Type B pancreatic cell (in vitro differentiated cells): ENCODE results near the gene LRMDA. TPM values are rescaled to one million over a fixed set of nuclear protein-coding genes. Genes with fewer than 3 reads are reported as not detected.

Experiments
- DNase-seq: peaks from one replicate; pipeline ENCODE4 v3.0.0; 2021; ENCODE audit warnings: mixed read lengths; ENCODE audit not compliant: unreplicated experiment; ENCODE audit errors: extremely low spot score
- H3K27ac Mint-ChIP-seq: 2 replicates; pipeline ENCODE4 v1.8.0; 2021; ENCODE audit warnings: mild to moderate bottlenecking, mixed read lengths
- H3K27me3 Mint-ChIP-seq: 2 replicates; pipeline ENCODE4 v1.8.0; 2021; ENCODE audit warnings: mixed read lengths
- H3K36me3 Mint-ChIP-seq: 2 replicates; pipeline ENCODE4 v1.8.0; 2021; ENCODE audit warnings: mixed read lengths
- H3K4me1 Mint-ChIP-seq: one replicate; pipeline ENCODE4 v1.8.0; 2021; ENCODE audit warnings: mixed read lengths; ENCODE audit not compliant: unreplicated experiment
- H3K4me3 Mint-ChIP-seq: 2 replicates; pipeline ENCODE4 v1.8.0; 2021; ENCODE audit warnings: mild to moderate bottlenecking, mixed read lengths
- H3K9me3 Mint-ChIP-seq: 2 replicates; pipeline ENCODE4 v1.8.0; 2021; ENCODE audit warnings: mixed read lengths
- CTCF ChIP-seq: fragments of 200-600 bp; sonication (generic); conservative IDR thresholded peaks from 2 replicates; pipeline ENCODE4 v1.5.0; 2021; ENCODE audit warnings: antibody characterized with exemption, mild to moderate bottlenecking
- total RNA-seq: library from RNA; stranded (reverse); gene quantifications from 2 replicates; pipeline ENCODE4 v1.2.1, GENCODE V29; 2021; ENCODE audit warnings: low replicate concordance

LRMDA gene
- total RNA-seq, 1 donor from 2014 or later: 2.0 TPM

DNA sequence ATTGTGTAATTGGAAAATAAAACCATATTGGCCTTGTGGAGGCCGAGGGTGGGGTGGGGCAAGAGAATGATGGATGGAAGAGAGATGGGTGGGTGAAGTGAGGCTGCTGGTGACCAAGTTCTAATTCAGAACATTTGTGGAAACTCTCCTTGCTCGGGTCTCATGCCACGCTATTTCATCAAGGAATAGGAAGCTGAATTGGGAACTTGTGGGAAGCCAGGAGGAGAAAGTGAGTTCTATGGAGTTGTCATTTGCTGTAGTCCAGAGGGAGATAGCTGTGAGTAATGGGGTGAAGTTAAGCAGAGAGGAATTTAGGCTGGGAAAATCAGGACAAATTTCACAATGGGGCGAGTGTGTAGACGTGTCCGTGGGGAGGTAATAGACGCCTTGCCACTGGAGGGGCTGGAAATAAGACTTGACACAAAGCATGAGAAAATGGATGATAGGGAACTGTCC is 339.2 kb downstream of the LRMDA start:
- Mint-ChIP-seq H3K4me3 (peak overlapping the region; percentile 24), H3K27ac (no peak overlapping the region), H3K27me3 (peaks cover 33% of the 10 kb centered on the region), H3K4me1 (peaks cover 43% of the 10 kb centered on the region), H3K9me3 (no peaks in the 10 kb centered on the region), H3K36me3 (peaks cover 3% of the 10 kb centered on the region)
- no peak for DNase-seq
- no peak for TF ChIP-seq CTCF

- H3K36me3 Mint-ChIP-seq: peaks cover 3% of the 10 kb centered on the region
- H3K27me3 Mint-ChIP-seq: peaks cover 39% of the 10 kb centered on the region
- H3K4me3 Mint-ChIP-seq: peak overlapping the region; percentile 17
- peak overlapping the region; percentile 3 for H3K27ac Mint-ChIP-seq
- no peak for DNase-seq
- peaks cover 37% of the 10 kb centered on the region for H3K4me1 Mint-ChIP-seq
- no peaks in the 10 kb centered on the region for H3K9me3 Mint-ChIP-seq
- no peak for TF ChIP-seq CTCF
Observed at GRCh38 chr10:75771606-75772005, 340.2 kb downstream of the LRMDA start.

DNA sequence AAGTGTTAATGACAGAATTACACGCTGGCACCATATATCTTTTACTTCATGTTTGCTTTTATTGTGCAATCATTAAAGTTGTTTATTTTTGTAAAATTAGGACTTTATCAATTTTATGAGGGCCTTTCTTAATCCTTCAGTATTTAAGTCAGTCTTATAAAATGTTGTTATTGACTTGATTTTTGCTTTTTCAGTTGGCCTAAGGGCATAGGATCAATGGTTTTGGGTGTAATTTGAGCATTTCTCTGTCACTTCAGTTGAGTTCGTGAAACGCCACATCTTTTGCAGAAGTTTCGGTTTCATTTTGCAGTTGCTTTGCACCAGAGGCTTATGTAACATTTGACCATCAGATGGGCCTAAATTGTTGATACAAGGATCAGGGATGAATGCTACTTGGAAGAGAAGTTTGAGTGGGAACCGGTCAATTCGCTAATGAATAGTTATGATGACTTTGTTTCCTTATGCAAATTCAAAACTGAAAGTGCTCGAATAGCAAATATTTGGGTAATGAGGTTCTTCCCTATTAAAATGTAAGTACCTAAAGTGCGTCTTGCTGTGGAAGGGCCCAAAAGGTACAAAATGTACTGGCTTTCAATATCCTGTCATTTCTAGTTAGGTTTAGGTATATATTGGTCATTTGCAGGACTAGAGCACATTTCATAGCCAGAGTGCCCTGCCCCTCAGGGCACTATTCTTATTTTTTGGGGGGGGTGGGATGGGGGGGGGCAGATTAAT is 340.9 kb downstream of the LRMDA start:
- Mint-ChIP-seq H3K4me3 (no peak overlapping the region), H3K27ac (no peak overlapping the region), H3K4me1 (peaks cover 41% of the 10 kb centered on the region), H3K36me3 (peaks cover 3% of the 10 kb centered on the region), H3K27me3 (peaks cover 41% of the 10 kb centered on the region), H3K9me3 (no peaks in the 10 kb centered on the region)
- DNase-seq: no peak
- TF ChIP-seq CTCF: no peak

- Mint-ChIP-seq H3K27ac (no peak overlapping the region), H3K27me3 (peaks cover 44% of the 10 kb centered on the region), H3K4me1 (peaks cover 36% of the 10 kb centered on the region), H3K9me3 (no peaks in the 10 kb centered on the region), H3K36me3 (peaks cover 3% of the 10 kb centered on the region), H3K4me3 (no peak overlapping the region)
- no peak for DNase-seq
- TF ChIP-seq CTCF: no peak
Observed at GRCh38 chr10:75773231-75773780, 341.9 kb downstream of the LRMDA start.

DNA sequence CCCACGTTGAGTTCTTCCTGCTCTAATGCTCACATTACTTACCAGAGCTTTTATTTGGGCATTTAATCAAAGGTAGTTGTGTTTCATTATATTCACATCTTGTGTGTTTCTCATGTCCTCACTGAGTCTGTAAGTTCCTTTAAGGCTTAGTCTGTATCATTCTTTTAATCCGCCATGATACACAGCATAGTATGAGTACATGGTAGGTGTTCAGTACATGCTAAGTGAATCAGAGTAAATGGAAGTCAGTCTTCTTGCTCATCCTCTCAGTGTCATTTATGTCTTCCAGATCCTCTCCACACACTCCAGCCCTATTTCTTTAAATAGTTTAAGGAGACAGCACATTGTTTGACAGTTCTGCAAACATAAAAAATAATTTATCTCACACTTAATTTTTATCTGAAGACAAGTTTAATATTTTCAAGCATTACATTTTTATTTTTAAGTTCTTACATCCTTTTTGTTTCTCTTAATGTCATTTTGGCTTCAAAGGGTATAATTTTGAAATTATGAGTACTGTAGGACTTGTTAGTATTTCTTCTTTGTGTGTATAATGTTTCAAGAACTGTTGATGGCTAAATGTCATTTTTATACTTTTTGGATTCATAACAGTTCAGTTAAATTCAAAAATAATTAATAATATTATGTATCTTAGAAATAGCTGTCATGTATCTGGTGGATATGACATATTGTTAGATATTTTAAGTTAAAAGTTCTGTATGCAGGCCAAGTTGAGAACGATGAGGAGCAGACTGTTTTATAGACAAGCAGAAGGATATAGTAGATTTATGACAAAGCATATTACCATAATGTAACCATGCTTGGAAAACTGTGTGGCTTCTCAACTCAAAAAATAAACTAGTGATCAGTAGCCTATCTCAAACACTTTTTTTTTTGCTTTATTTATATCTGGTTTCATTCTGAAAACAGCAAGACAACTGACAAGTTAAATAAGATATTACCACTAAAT is 342.7 kb downstream of the LRMDA start:
- Mint-ChIP-seq H3K4me1 (peaks cover 36% of the 10 kb centered on the region), H3K27me3 (peaks cover 45% of the 10 kb centered on the region), H3K27ac (no peak overlapping the region), H3K4me3 (no peak overlapping the region), H3K9me3 (no peaks in the 10 kb centered on the region), H3K36me3 (peaks cover 3% of the 10 kb centered on the region)
- TF ChIP-seq CTCF: no peak
- DNase-seq: no peak
